Spleen (tissue), 11 donors: ENCODE measurements around the gene ERBB4. TPM values are rescaled to one million over a fixed set of nuclear protein-coding genes. Genes with fewer than 3 reads are reported as not detected.

ENCODE experiments used
- DNase-seq: peaks from one replicate; pipeline ENCODE4 v3.0.0-alpha.2; 2020
- H3K27ac ChIP-seq, 8 donors: fragments of 200-600 bp; sonication (generic) in 7 of 8; 1 replicate in 4 of 8; 2 replicates in 4 of 8; pipeline versions ENCODE4 v1.5.0 to v1.8.0; 2016 to 2021; ENCODE audit warnings: inconsistent platforms in 4 of 8, mild to moderate bottlenecking in 4 of 8, moderate library complexity in 1 of 8
- H3K27me3 ChIP-seq, 7 donors: fragments of 200-600 bp; sonication (generic) in 6 of 7; replicated peaks in 1 of 7; 1 replicate in 4 of 7; 2 replicates in 3 of 7; pipeline versions ENCODE4 v1.5.0 to v1.8.0; 2016 to 2021; ENCODE audit warnings: inconsistent platforms in 3 of 7, mild to moderate bottlenecking in 1 of 7
- H3K36me3 ChIP-seq, 6 donors: fragments of 200-600 bp; sonication (generic) in 5 of 6; 1 replicate in 4 of 6; 2 replicates in 2 of 6; pipeline versions ENCODE4 v1.5.0 to v1.8.0; 2016 to 2021; ENCODE audit warnings: inconsistent platforms in 2 of 6
- H3K4me1 ChIP-seq, 6 donors: fragments of 200-600 bp; sonication (generic) in 5 of 6; 1 replicate in 3 of 6; 2 replicates in 3 of 6; pipeline versions ENCODE4 v1.5.0 to v1.8.0; 2016 to 2021; ENCODE audit warnings: inconsistent platforms in 3 of 6
- H3K4me3 ChIP-seq, 8 donors: fragments of 200-600 bp; sonication (generic) in 7 of 8; 1 replicate in 4 of 8; 2 replicates in 4 of 8; pipeline versions ENCODE4 v1.5.0 to v1.8.0; 2016 to 2021; ENCODE audit warnings: inconsistent platforms in 4 of 8, mild to moderate bottlenecking in 4 of 8, moderate library complexity in 2 of 8
- H3K9me3 ChIP-seq, 8 donors: fragments of 200-600 bp; sonication (generic) in 7 of 8; 1 replicate in 4 of 8; 2 replicates in 4 of 8; pipeline versions ENCODE4 v1.5.0 to v1.8.0; 2016 to 2021; ENCODE audit warnings: inconsistent platforms in 4 of 8
- POLR2A ChIP-seq, 3 donors: fragments of 450-650 bp; IDR thresholded peaks; one replicate each; pipeline ENCODE4 v1.5.1; 2017; ENCODE audit warnings: antibody characterized with exemption in 3 of 3, mild to moderate bottlenecking in 1 of 3
- POLR2AphosphoS5 ChIP-seq, 3 donors: sonication (generic); formaldehyde crosslinking; IDR thresholded peaks; one replicate each; pipeline ENCODE4 v1.5.1; 2017; ENCODE audit warnings: antibody characterized with exemption in 3 of 3
- WGBS, 5 donors: extraction: QIAGEN DNeasy Blood & Tissue Kit in 3 of 5; methylation state at CpG; one replicate each; pipeline versions ENCODE4 v1.1.5 to v1.1.7; 2013 to 2018; 5-methylcytosine and 5-hydroxymethylcytosine counted together
- intact Hi-C: fragments of 100-400 bp; cut with DNase I; formaldehyde crosslinking; loops from one replicate; pipeline ENCODE4 v1.15.0; 2023; ENCODE audit warnings: low total_unique reads
- polyA plus RNA-seq, 3 donors: library from polyadenylated mRNA; stranded (reverse); fragments of 200-250 nt; gene quantifications; one replicate each; pipeline ENCODE4 v1.2.1, GENCODE V29; 2013
- total RNA-seq, 7 donors: library from RNA; depleted of rRNA in 3 of 7; stranded (reverse); fragments of >200 nt in 3 of 7; fragmentation: NEBNext Ultra II Directional in 4 of 7; extraction: Animal tissue kit (Norgen Biotek cat#: 25700) in 4 of 7; gene quantifications; one replicate each; pipeline versions ENCODE4 v1.1.0 to v1.2.1, GENCODE V29; 2016 to 2021
- TF ChIP-seq, protein P1 (sequence below), 11 experiments: fragments of 200-600 bp in 7 of 11; fragments of 450-650 bp in 4 of 11; sonication (generic) in 4 of 11; IDR thresholded peaks in 8 of 11; conservative IDR thresholded peaks in 3 of 11; 1 replicate in 7 of 11; 2 replicates in 4 of 11; pipeline versions ENCODE4 v1.4.0 to v1.8.0; 2016 to 2021; ENCODE audit warnings: antibody characterized with exemption in 11 of 11, inconsistent platforms in 4 of 11, mild to moderate bottlenecking in 1 of 11
- donor health status: healthy with polysubstance abuse.
- donor health status: DM: no; HTN: no; CAD: no; lungs with moderate emphysema.
- donor health status: DM: no; HTN: no; CAD: no.
- donor health status: Bipolar disorder and iron deficiency.
- donor health status: healthy.
- donor health status: DM: no; HTN: no; CAD: no.
- donor health status: DM: yes; HTN: yes; CAD: no.

The ERBB4 gene
- total and polyA plus RNA-seq, 10 donors, result under 0.01 to 1.4 (median 0.35) TPM

DNA sequence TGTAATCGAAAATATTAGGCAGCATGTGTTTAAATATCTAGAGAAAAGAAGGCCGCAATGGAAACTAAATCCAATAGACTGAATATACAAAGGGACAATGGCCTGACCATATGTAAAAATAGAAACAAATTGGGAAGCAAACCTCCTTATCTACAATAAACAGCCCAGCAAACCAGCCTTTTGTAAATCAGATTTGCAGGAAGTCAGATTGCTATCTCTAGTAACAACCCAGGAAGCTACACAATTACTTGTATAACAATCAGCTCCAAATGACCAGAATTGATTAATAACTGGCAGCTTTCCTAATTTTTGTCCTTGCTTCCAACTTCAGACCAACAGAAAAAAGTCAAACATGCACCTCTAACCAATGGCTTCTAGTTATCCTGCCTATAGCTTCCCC, 1122.2 kb downstream of the ERBB4 start:
- Histone ChIP-seq H3K36me3 (no peaks in the 10 kb centered on the region), H3K9me3 (peaks cover 0 to 16% (median 4%) of the 10 kb centered on the region in 8 donors), H3K27me3 (no peaks in the 10 kb centered on the region), H3K4me1 (no peaks in the 10 kb centered on the region), H3K4me3 (no peak overlapping the region), H3K27ac (no peak overlapping the region)
- TF ChIP-seq POLR2AphosphoS5 (IDR thresholded peaks at IDR 0.05) (no peak), POLR2A (IDR thresholded peaks at IDR 0.05) (no peak)
- TF ChIP-seq, protein P1, sequence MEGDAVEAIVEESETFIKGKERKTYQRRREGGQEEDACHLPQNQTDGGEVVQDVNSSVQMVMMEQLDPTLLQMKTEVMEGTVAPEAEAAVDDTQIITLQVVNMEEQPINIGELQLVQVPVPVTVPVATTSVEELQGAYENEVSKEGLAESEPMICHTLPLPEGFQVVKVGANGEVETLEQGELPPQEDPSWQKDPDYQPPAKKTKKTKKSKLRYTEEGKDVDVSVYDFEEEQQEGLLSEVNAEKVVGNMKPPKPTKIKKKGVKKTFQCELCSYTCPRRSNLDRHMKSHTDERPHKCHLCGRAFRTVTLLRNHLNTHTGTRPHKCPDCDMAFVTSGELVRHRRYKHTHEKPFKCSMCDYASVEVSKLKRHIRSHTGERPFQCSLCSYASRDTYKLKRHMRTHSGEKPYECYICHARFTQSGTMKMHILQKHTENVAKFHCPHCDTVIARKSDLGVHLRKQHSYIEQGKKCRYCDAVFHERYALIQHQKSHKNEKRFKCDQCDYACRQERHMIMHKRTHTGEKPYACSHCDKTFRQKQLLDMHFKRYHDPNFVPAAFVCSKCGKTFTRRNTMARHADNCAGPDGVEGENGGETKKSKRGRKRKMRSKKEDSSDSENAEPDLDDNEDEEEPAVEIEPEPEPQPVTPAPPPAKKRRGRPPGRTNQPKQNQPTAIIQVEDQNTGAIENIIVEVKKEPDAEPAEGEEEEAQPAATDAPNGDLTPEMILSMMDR (IDR thresholded peaks at IDR 0.05 in 8 of 11, conservative IDR thresholded peaks at IDR 0.05 in 3 of 11), result no peak
- no peak for DNase-seq
- WGBS, 5 donors, result 82 to 90% (median 84%) methylated on average over 2 of the region's 2 CpGs
- intact Hi-C loops, result no loop called here

DNA sequence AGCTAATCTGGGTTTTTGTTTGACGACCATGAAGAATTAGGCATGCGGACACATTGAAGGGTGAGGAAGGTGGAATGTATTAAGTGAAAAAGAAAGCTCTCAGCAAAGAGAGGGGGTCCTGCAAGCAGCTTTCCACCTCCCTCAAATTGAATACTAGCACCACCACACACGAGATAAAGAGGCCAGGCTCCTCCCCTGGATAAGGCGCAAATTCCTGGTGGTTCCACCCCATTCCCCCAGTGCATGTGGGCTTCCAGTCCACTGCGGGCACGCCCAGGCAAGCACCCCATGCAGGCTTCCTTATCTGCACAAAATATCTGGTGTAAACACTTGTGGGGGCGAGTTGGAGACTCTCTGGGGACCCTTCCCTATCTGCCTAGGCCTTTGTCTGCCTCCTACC, 1124.9 kb downstream of the ERBB4 start:
- TF ChIP-seq POLR2A (IDR thresholded peaks at IDR 0.05) (no peak), POLR2AphosphoS5 (IDR thresholded peaks at IDR 0.05) (no peak)
- TF ChIP-seq, protein P1 (IDR thresholded peaks at IDR 0.05 in 8 of 11, conservative IDR thresholded peaks at IDR 0.05 in 3 of 11), result no peak
- Histone ChIP-seq H3K4me3 (no peak overlapping the region), H3K27me3 (no peaks in the 10 kb centered on the region), H3K9me3 (peaks cover 0 to 16% (median 4%) of the 10 kb centered on the region in 8 donors), H3K36me3 (no peaks in the 10 kb centered on the region), H3K4me1 (no peaks in the 10 kb centered on the region), H3K27ac (no peak overlapping the region)
- DNase-seq, result no peak
- 79 to 83% (median 81%) methylated on average over 7 of the region's 7 CpGs for WGBS, 5 donors
- intact Hi-C loops, result no loop called here

DNA sequence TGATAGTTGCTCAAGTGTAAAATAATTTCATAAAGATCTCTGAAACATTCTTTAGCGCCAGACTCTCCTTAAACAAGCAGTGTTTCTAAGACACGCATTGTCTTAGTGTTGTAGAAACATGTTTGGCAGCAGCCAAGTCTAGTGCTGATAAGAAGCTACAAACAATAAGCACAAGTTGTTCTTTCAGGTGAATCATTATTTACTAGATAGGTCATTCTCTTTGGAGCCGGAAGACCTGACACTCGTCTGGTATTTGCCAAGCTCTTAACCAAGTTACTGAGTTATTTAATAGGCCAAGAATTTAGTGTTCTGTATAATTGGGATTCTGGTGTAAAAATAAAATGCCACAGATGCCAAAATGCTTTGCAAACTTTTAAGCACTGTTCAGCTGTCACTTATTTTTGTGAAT, 1130.1 kb downstream of the ERBB4 start:
- WGBS, 5 donors, result 54 to 67% (median 55%) methylated on average over 4 of the region's 4 CpGs
- Histone ChIP-seq H3K27me3 (no peaks in the 10 kb centered on the region), H3K36me3 (no peaks in the 10 kb centered on the region), H3K9me3 (no peaks in the 10 kb centered on the region), H3K4me1 (no peaks in the 10 kb centered on the region), H3K4me3 (no peak overlapping the region), H3K27ac (no peak overlapping the region)
- TF ChIP-seq, protein P1 (IDR thresholded peaks at IDR 0.05 in 8 of 11, conservative IDR thresholded peaks at IDR 0.05 in 3 of 11), result no peak
- TF ChIP-seq POLR2A (IDR thresholded peaks at IDR 0.05) (no peak), POLR2AphosphoS5 (IDR thresholded peaks at IDR 0.05) (no peak)
- intact Hi-C loops, result no loop called here
- no peak for DNase-seq

DNA sequence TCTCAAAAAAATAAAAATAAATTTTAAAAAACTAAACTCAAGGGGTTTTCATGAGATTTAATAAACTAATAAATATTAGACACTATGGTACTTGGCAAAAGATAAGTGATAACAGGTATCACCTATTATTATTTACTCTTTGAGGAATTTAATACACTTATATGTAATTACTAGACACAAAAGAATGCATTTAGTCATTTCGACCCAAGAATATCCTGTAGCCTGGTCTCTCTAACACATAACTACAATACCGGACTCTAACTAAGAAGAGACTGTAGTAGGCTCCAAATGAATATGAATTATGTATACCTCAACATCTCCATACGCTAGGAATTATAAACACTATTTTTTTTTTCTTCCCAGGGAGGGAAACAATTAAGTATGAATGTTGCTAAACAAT, 1131.5 kb downstream of the ERBB4 start:
- no peaks in the 10 kb centered on the region for H3K9me3 ChIP-seq
- TF ChIP-seq POLR2A (IDR thresholded peaks at IDR 0.05) (no peak), POLR2AphosphoS5 (IDR thresholded peaks at IDR 0.05) (no peak)
- TF ChIP-seq, protein P1 (IDR thresholded peaks at IDR 0.05 in 8 of 11, conservative IDR thresholded peaks at IDR 0.05 in 3 of 11), result no peak
- WGBS, 5 donors, result 78 to 90% (median 86%) methylated on average over 3 of the region's 3 CpGs
- H3K27ac ChIP-seq, result no peak overlapping the region
- no peaks in the 10 kb centered on the region for H3K4me1 ChIP-seq
- H3K36me3 ChIP-seq, result no peaks in the 10 kb centered on the region
- intact Hi-C loops, result no loop called here
- DNase-seq, result no peak
- H3K4me3 ChIP-seq, result no peak overlapping the region
- no peaks in the 10 kb centered on the region for H3K27me3 ChIP-seq
